Measurements from ENCODE around the gene POMGNT1. TPM values are rescaled to one million over a fixed set of nuclear protein-coding genes. Genes with fewer than 3 reads are reported as not detected.

POMGNT1 gene
- total and polyA plus RNA-seq, 2 of the 8 experiments (the other 6 are each of a cell fraction or from before 2014, with no cell fraction given): 28.0 to 40.3 TPM

DNA sequence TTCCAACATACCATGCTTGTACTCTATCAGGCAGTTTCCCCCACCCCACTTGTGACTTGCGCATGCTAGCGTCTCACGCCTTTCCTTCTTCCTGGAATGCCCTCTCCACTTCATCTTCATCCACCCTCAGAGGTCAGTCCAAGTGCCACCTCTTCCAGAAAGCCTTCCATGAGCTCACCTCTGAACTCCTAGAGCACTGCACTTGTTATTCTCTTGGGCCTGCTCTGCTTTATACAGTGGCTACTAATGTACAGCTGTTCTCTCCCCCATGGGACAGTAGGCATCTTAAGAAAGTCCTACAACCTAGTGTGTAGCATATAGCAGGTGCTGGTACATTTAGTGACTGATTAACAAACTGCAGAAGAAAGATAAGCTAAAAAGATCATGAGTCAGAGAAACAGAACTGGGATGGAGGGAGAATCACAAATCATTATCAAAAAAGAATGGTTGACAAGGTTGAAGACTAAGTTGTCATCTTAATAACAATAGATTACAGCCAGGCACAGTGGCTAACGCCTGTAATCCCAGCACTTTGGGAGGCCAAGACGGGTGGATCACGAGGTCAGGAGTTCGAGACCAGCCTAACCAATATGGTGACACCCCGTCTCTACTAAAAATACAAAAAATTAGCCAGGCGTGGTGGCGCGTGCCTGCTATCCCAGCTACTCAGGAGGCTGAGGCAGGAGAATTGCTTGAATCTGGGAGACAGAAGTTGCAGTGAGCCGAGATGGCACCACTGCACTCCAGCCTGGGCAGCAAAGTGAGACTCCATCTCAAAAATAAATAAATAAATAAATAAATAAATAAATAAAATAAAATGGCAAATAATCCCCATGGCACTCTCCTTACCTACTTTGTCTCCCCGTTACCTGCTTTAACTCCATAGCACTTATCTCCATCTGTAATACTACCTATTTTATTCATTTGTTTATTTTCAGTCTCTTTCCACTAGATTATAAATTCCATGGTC lies 39.6 kb downstream of the POMGNT1 start:
- H3K27me3 ChIP-seq (replicated peaks in 1 of 4; ENCODE audit: control insufficient read depth in 3 of 4, extremely low read depth in 1 of 4, insufficient read depth in 3 of 4, low read length in 3 of 4): no peaks in the 10 kb centered on the region
- no peak for FAIRE-seq
- CTCF ChIA-PET (ENCODE audit: partially characterized antibody): interaction anchor here (0.8 to 4.0 kb wide), 2 partner anchors 9 to 13 kb away, joined by 3 to 18 read pairs; no protein-coding TSS in a partner anchor
- no peak for TF ChIP-seq RXRA (IDR thresholded peaks at IDR 0.05; ENCODE audit: insufficient read depth, low read depth, low read length)
- no peak for TF ChIP-seq KDM4A (IDR thresholded peaks at IDR 0.05; ENCODE audit: low read depth, low read length, severe bottlenecking)
- no peak for TF ChIP-seq EZH2 (IDR thresholded peaks at IDR 0.05; ENCODE audit: low read depth, low read length, severe bottlenecking)
- TF ChIP-seq YY1 (IDR thresholded peaks at IDR 0.05; ENCODE audit: low read depth, low read length): no peak
- TF ChIP-seq SIRT6 (IDR thresholded peaks at IDR 0.05; ENCODE audit: low read length): no peak
- TF ChIP-seq RFX5 (IDR thresholded peaks at IDR 0.05; ENCODE audit: borderline replicate concordance, low read depth, low read length): no peak
- TF ChIP-seq POLR2AphosphoS5 (IDR thresholded peaks at IDR 0.05; ENCODE audit: low read depth, low read length): no peak
- no peak for TF ChIP-seq SP1 (IDR thresholded peaks at IDR 0.05; ENCODE audit: low read depth, low read length)
- no peak for TF ChIP-seq HDAC6 (IDR thresholded peaks at IDR 0.05; ENCODE audit: low read depth, low read length)
- no peak for TF ChIP-seq KDM5A (IDR thresholded peaks at IDR 0.05; ENCODE audit: low read length)
- no peak for TF ChIP-seq CEBPB (IDR thresholded peaks at IDR 0.05; ENCODE audit: low read depth, low read length)
- no peak for TF ChIP-seq CHD2 (IDR thresholded peaks at IDR 0.05; ENCODE audit: low read length)
- no peak for TF ChIP-seq CTBP2 (IDR thresholded peaks at IDR 0.05; ENCODE audit: borderline replicate concordance, insufficient read depth, insufficient read length, low read length)

More for the DNA sequence above, 39.6 kb downstream of the POMGNT1 start:
- no peak overlapping the region for H3K4me2 ChIP-seq (ENCODE audit: insufficient read depth in 1 of 2, low read depth in 2 of 2, low read length in 2 of 2)
- WGBS, 2 experiments (ENCODE audit: extremely low coverage in 1 of 2, insufficient coverage in 1 of 2, insufficient read length in 1 of 2, insufficient replicate concordance in 2 of 2, low coverage in 1 of 2, low lambda C conversion rate in 2 of 2, missing lambda C conversion rate in 1 of 2): 93% methylated on average over 13 of the region's 13 CpGs; no CpG with 5 or more reads in 1 of the 2 experiments
- no peaks in the 10 kb centered on the region for H3K9me3 ChIP-seq (ENCODE audit: insufficient read depth in 2 of 2, low read depth in 1 of 2, low read length in 1 of 2)
- H2AFZ ChIP-seq (ENCODE audit: low read length): no peak overlapping the region
- H4K20me1 ChIP-seq (replicated peaks in 1 of 2; ENCODE audit: control insufficient read depth in 1 of 2, insufficient read depth in 2 of 2, low read length in 2 of 2): no peaks in the 10 kb centered on the region
- no peak overlapping the region for H2BK120ac ChIP-seq (replicated peaks; ENCODE audit: low read depth, low read length)
- no peaks in the 10 kb centered on the region for H3K23me2 ChIP-seq (ENCODE audit: low read depth, low read length)
- H4K91ac ChIP-seq (replicated peaks; ENCODE audit: insufficient read length, low read length): no peak overlapping the region
- H3K79me1 ChIP-seq (ENCODE audit: low read depth, low read length): no peaks in the 10 kb centered on the region
- H3K4me3 ChIP-seq (ENCODE audit: extremely low read depth in 1 of 4, insufficient read depth in 2 of 4, low read depth in 3 of 4, low read length in 4 of 4): no peak overlapping the region
- no peak overlapping the region for H3K14ac ChIP-seq (ENCODE audit: insufficient read length)
- no peak overlapping the region for H3K9ac ChIP-seq (replicated peaks in 1 of 4; ENCODE audit: extremely low read depth in 1 of 4, low read depth in 3 of 4, low read length in 3 of 4)
- no peak for DNase-seq (ENCODE audit: low read depth in 1 of 2, low spot score in 2 of 2)
- H3K79me2 ChIP-seq (ENCODE audit: control insufficient read depth in 1 of 2, insufficient read depth in 2 of 2, low read length in 2 of 2): no peaks in the 10 kb centered on the region
- no peak overlapping the region for H3K56ac ChIP-seq (replicated peaks; ENCODE audit: insufficient read length, low read depth, low read length)
- no peak overlapping the region for H2BK20ac ChIP-seq (ENCODE audit: low read length)
- no peak overlapping the region for H3K18ac ChIP-seq (ENCODE audit: extremely low read depth, low read length)
- no peaks in the 10 kb centered on the region for H3K36me3 ChIP-seq (ENCODE audit: control insufficient read depth in 2 of 4, insufficient read depth in 4 of 4, low read length in 3 of 4)
- H4K5ac ChIP-seq (ENCODE audit: insufficient read length, low read depth, low read length): no peak overlapping the region
- no peaks in the 10 kb centered on the region for H3K4me1 ChIP-seq (replicated peaks in 1 of 4; ENCODE audit: control insufficient read depth in 3 of 4, insufficient read depth in 4 of 4, low read length in 3 of 4)
- H2BK15ac ChIP-seq (ENCODE audit: low read length): no peak overlapping the region
- POLR2A ChIA-PET (ENCODE audit: partially characterized antibody): interaction anchor here (1.4 kb wide), 1 partner anchor 39 kb away, joined by 3 read pairs; the partner anchor contains the start of gene POMGNT1
- H4K8ac ChIP-seq (ENCODE audit: extremely low read depth, insufficient read depth, low read length): no peak overlapping the region
- no peak overlapping the region for H2AK5ac ChIP-seq (ENCODE audit: low read depth, low read length)
- H3K27ac ChIP-seq (ENCODE audit: low read depth, low read length): no peak overlapping the region
- H2BK12ac ChIP-seq (ENCODE audit: low read depth, low read length): no peak overlapping the region
- no peak overlapping the region for H3K4ac ChIP-seq (replicated peaks; ENCODE audit: insufficient read length, low read depth, low read length)
- H3K23ac ChIP-seq (ENCODE audit: insufficient read length): no peak overlapping the region
- no peak overlapping the region for H2BK5ac ChIP-seq (ENCODE audit: low read depth, low read length)
